DND-41 (cell line): ENCODE data around the gene GNB2.

Source experiments
- ATAC-seq: fragments of 200-7000 bp; cut with Tn5 transposase; 3 replicates; pipeline ENCODE4 v1.9.1; 2021; ENCODE audit warnings: low read depth; ENCODE audit not compliant: insufficient read depth
- DNase-seq: peaks from one replicate; pipeline ENCODE4 v3.0.0-alpha.2; 2020
- H2AFZ ChIP-seq: 2 replicates; pipeline ENCODE4 v1.6.0; 2012; ENCODE audit warnings: low read depth, low read length
- H3K27ac ChIP-seq: 2 replicates; pipeline ENCODE4 v1.5.1; 2012; ENCODE audit warnings: low read length, inconsistent platforms
- H3K27me3 ChIP-seq: fragments of 200-600 bp; sonication (generic); 2 replicates; pipeline ENCODE4 v1.6.0; 2012; ENCODE audit warnings: low read length, mild to moderate bottlenecking, inconsistent platforms; ENCODE audit not compliant: insufficient read depth, poor library complexity
- H3K36me3 ChIP-seq: 2 replicates; pipeline ENCODE4 v1.5.1; 2012; ENCODE audit warnings: low read length, inconsistent platforms; ENCODE audit not compliant: insufficient read depth
- H3K4me1 ChIP-seq: 2 replicates; pipeline ENCODE4 v1.5.1; 2012; ENCODE audit warnings: mild to moderate bottlenecking, low read length; ENCODE audit not compliant: insufficient read depth
- H3K4me2 ChIP-seq: 2 replicates; pipeline ENCODE4 v1.6.0; 2012; ENCODE audit warnings: mild to moderate bottlenecking, moderate library complexity, low read length, inconsistent platforms; ENCODE audit not compliant: insufficient read depth
- H3K4me3 ChIP-seq, 2 experiments: fragments of 200-600 bp in 1 of 2; shearing (Covaris generic) in 1 of 2; 2 replicates each; pipeline ENCODE4 v1.5.1; 2012 to 2016; ENCODE audit warnings: inconsistent platforms in 2 of 2, low read length in 2 of 2, mild to moderate bottlenecking in 2 of 2, low read depth in 1 of 2, moderate library complexity in 1 of 2
- H3K79me2 ChIP-seq: 2 replicates; pipeline ENCODE4 v1.6.0; 2012; ENCODE audit warnings: low read length, inconsistent platforms; ENCODE audit not compliant: insufficient read depth
- H3K9ac ChIP-seq: 2 replicates; pipeline ENCODE4 v1.6.0; 2012; ENCODE audit warnings: low read depth, mild to moderate bottlenecking, inconsistent platforms, low read length, moderate library complexity
- H3K9me3 ChIP-seq: 2 replicates; pipeline ENCODE4 v1.5.1; 2012; ENCODE audit warnings: low read length, moderate library complexity, mild to moderate bottlenecking, inconsistent platforms; ENCODE audit not compliant: insufficient read depth, severe bottlenecking
- H4K20me1 ChIP-seq: 2 replicates; pipeline ENCODE4 v1.6.0; 2012; ENCODE audit warnings: low read length; ENCODE audit not compliant: insufficient read depth
- CTCF ChIP-seq: IDR thresholded peaks from 2 replicates; pipeline ENCODE4 v1.5.1; 2012; ENCODE audit warnings: borderline replicate concordance, low read length, moderate library complexity, mild to moderate bottlenecking; ENCODE audit not compliant: poor library complexity, severe bottlenecking; ENCODE audit errors: extremely low read depth
- EZH2 ChIP-seq: IDR thresholded peaks from 3 replicates; pipeline ENCODE4 v1.6.1; 2012; ENCODE audit warnings: borderline replicate concordance, low read depth, mild to moderate bottlenecking, moderate library complexity, low read length, inconsistent platforms; ENCODE audit not compliant: severe bottlenecking

The GNB2 gene

GRCh38 chr7:100626530-100627237, 46.9 kb upstream of the GNB2 start:
- H3K36me3 ChIP-seq: no peaks in the 10 kb centered on the region
- ATAC-seq (peak; percentile 96), DNase-seq (peak; percentile 93)
- H3K4me3 ChIP-seq: peak overlapping the region; percentile 9 to 65; a peak in 3 of 4 replicates
- peak overlapping the region; percentile 94 for H3K4me2 ChIP-seq
- H3K27me3 ChIP-seq: no peaks in the 10 kb centered on the region
- H3K27ac ChIP-seq: peak overlapping the region; percentile 76
- no peaks in the 10 kb centered on the region for H3K9me3 ChIP-seq
- peak overlapping the region; percentile 69 for H3K9ac ChIP-seq
- no peaks in the 10 kb centered on the region for H4K20me1 ChIP-seq
- peaks cover 18% of the 10 kb centered on the region for H3K4me1 ChIP-seq
- H3K79me2 ChIP-seq: no peaks in the 10 kb centered on the region
- TF ChIP-seq EZH2 (no peak), CTCF (no peak)
- peak overlapping the region; percentile 96 for H2AFZ ChIP-seq

DNA sequence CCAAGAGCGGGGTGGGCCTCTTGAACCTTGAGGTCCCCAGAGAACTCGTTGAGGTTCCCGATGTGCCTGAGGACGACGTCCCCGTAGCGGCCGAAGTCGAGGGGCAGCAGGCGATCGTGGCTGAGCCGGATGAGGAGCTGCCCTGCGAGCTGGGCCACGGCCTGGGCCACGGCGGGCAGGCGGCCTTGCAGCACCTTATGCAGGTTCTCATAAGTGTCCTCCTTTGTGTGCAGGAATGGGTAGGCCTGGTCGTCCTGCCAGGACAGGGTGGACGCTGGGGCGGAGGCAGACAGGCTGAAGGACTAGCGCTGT, 46.3 kb upstream of the GNB2 start:
- Histone ChIP-seq H2AFZ (peak overlapping the region; percentile 88), H3K27me3 (no peaks in the 10 kb centered on the region), H3K9me3 (no peaks in the 10 kb centered on the region), H3K4me1 (peaks cover 18% of the 10 kb centered on the region), H3K79me2 (no peaks in the 10 kb centered on the region), H3K36me3 (no peaks in the 10 kb centered on the region), H3K4me2 (peak overlapping the region; percentile 94), H3K4me3 (peak overlapping the region; percentile 9 to 65; a peak in 3 of 4 replicates), H4K20me1 (no peaks in the 10 kb centered on the region), H3K9ac (peak overlapping the region; percentile 69), H3K27ac (peak overlapping the region; percentile 76)
- no peak for DNase-seq
- no peak for ATAC-seq
- TF ChIP-seq CTCF (no peak), EZH2 (no peak)

GRCh38 chr7:100629117-100629716, 44.3 kb upstream of the GNB2 start:
- DNase-seq (peak; percentile 18), ATAC-seq (no peak)
- Histone ChIP-seq H2AFZ (no peak overlapping the region), H4K20me1 (no peaks in the 10 kb centered on the region), H3K27me3 (peaks cover 6% of the 10 kb centered on the region), H3K36me3 (no peaks in the 10 kb centered on the region), H3K79me2 (no peaks in the 10 kb centered on the region), H3K27ac (no peak overlapping the region), H3K4me2 (no peak overlapping the region), H3K9me3 (no peaks in the 10 kb centered on the region), H3K4me3 (no peak overlapping the region), H3K4me1 (peaks cover 18% of the 10 kb centered on the region), H3K9ac (no peak overlapping the region)
- peak; percentile 59 for TF ChIP-seq CTCF
- TF ChIP-seq EZH2: no peak
